HG02885 (cell line): ENCODE measurements around the gene CTNNA2.

Experiments
- ATAC-seq: cut with Tn5 transposase; IDR thresholded peaks from one replicate; pipeline ENCODE4 v1.9.1; 2021; ENCODE audit warnings: mild to moderate bottlenecking; ENCODE audit not compliant: unreplicated experiment, poor library complexity

CTNNA2 gene

DNA sequence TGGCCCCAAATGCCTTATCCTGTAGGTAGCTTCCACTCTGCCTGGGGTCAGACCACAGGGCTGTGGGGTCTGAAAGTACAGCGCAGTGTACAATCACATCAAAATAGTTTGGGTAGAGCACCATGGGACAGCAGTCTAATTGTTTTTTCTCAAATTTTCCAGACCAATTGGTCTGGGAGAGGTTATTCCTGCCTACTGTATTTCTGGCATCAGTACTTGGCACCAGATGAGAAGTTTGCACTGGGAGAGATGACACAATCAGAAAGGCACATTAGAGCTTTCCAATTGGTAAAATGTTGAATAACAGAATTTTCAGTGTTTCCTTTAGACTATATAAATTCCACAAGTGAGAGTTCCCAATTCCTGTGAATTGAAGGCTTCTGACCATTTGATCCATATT, 822.6 kb downstream of the CTNNA2 start:
- no peak for ATAC-seq

DNA sequence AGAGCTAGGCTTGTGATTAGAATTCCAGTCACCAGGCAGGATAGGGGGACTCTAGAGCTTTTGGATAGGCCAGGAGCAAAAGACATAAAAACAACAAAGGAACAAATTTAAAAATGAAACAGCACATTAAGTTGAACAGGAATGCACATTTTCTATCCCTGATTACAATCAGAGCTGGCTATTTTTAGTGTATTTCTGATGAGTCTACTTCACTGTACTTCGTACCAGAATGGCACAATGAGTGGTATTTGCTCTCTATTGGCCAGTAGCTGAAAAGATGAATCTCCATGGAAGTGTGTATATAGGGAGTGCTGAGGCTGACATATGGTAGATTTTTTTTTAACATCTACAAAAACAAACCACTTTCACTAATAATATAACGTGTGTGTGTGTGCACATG, 825.9 kb downstream of the CTNNA2 start:
- ATAC-seq = no peak

GRCh38 chr2:80340022-80340421, 827.2 kb downstream of the CTNNA2 start:
- ATAC-seq = no peak

DNA sequence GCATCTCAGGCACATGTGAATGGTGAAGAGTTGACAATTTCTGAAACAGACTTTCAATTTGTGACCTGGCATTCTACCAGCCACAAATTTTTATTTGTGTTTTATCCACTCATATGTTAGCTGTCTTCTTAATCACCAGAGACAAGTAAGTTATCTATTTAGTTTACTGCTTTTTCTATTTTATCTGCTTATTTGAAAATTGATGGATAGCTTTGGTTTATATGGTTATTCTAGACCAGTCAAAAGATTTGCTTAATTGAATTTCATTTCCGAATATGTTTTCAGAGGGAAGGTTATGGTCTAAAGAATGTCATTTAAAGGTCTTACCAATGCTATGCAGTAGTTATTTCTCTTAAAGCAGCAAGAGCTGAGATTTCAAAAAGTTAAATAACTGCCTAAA, 835.2 kb downstream of the CTNNA2 start:
- ATAC-seq = no peak

DNA sequence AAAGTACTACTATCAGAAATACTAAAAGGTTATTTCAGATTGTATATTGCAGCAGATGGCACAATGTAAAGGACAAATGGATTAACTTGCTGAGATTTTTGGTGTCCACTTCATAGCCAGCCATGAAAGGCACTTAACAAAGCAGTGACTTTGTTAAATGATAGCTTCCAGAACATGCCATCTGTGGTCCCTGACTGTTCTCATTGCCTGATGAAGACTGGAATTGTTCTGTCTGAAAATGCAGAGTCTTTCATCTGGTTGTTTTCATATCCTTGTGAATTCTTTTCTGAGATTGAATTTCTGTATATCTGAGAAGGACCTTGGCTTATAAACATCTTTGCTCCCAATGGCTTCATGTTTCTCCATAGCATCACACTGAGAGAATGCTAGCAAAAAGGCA, 836.1 kb downstream of the CTNNA2 start:
- ATAC-seq = no peak

- no peak for ATAC-seq
These were observed 838.4 kb downstream of the CTNNA2 start for GRCh38 chr2:80351231-80351630.

GRCh38 chr2:80354858-80355257, 842.0 kb downstream of the CTNNA2 start:
- no peak for ATAC-seq

DNA sequence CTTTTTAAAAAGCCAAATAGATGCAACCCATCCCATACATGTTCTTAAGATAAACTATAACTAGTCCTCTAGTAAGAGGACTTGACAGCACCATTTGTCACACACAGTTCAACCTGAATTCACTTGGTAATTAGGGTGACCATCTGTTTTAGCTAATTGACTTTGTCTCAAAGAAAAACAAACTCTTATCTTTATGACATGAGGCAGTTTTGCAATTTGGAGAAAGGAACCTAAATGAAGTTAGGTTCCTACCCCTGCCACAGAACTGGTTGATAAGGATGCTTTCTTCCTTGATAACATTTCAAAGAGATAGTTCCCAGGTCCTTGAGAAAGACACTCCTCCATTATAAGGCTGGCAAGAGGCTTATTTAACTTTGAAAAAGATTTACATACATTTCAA, 849.1 kb downstream of the CTNNA2 start:
- ATAC-seq = no peak

- ATAC-seq = no peak
These were observed 850.5 kb downstream of the CTNNA2 start for GRCh38 chr2:80363330-80363729.

GRCh38 chr2:80363791-80364349, 851.0 kb downstream of the CTNNA2 start:
- no peak for ATAC-seq

DNA sequence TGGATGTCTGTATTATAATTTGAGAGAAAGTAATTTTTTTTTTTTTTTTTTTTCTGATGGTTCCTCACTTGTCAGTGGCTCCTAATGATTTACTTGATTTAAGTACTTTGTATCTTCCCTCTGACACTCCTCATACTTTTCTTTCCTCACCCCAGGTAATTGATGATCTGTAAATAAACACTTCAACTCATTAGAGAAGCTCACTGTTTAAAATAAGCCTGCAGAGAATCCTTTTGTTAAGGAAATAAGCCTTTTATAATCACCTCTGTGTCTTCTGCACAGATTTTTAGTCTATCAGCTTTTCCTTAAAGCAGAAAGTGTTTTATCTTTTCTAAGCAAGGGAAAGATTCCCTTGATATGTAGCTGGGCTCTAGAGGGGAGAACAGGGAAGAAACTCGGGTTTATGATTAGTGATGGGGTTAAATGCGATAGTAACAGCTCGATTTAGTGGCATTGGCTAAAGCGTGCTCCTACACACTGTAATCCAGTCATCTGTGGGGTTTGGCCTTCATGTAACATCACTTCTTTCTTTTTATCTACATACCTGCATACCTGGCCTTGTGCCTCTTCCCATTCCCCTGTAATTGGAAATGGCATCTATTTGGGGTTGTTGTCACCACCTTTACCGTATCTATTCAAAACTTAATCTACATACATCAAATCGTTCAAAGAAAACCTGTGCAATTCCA, 851.8 kb downstream of the CTNNA2 start:
- no peak for ATAC-seq

DNA sequence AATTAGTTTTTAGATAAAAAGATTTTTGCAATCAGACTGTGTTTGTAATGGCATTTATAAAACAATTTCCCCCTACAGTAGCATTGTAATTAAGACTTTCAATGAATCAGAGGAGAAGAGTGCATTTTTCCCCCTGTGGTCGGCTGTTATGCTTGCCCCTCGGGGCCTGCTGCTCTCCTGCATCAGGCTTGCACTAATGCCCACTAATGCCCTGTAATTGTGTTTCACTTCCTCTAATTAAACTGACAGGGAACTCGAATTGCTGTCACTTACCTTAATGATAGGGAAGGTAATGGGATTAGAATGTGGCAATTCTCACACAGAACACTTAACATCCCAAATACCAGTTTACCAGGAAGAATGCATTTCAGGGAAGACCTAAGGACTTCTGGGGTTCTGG, 852.9 kb downstream of the CTNNA2 start:
- ATAC-seq = no peak

GRCh38 chr2:80370375-80371009, 857.6 kb downstream of the CTNNA2 start:
- ATAC-seq = no peak

- ATAC-seq = no peak
These were observed 861.3 kb downstream of the CTNNA2 start for GRCh38 chr2:80374105-80374504.

- ATAC-seq = no peak
These were observed 864.2 kb downstream of the CTNNA2 start for GRCh38 chr2:80377071-80377470.

- no peak for ATAC-seq
These were observed 867.9 kb downstream of the CTNNA2 start for GRCh38 chr2:80380736-80381135.

DNA sequence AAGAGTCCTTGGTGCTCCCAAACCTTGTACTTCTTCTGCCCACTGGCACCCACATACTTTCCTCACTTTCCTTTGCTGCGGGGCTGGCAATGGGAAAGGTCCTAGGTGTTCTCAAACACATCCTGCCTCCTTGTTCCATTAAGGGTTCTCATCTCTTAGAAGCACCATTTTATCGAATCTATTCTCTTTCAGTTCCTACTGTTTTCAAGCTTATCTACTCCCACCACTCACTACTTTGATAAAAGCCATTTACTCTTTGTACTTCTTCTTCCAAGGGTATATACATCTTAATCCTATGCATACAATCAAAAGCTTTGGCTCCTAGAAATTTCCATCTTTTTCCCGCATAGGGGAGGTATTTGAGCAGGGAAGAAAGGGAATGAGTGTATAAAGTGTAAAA, 868.8 kb downstream of the CTNNA2 start:
- no peak for ATAC-seq

GRCh38 chr2:80392441-80392840, 879.6 kb downstream of the CTNNA2 start:
- ATAC-seq = no peak

GRCh38 chr2:80393991-80394390, 881.1 kb downstream of the CTNNA2 start:
- no peak for ATAC-seq

DNA sequence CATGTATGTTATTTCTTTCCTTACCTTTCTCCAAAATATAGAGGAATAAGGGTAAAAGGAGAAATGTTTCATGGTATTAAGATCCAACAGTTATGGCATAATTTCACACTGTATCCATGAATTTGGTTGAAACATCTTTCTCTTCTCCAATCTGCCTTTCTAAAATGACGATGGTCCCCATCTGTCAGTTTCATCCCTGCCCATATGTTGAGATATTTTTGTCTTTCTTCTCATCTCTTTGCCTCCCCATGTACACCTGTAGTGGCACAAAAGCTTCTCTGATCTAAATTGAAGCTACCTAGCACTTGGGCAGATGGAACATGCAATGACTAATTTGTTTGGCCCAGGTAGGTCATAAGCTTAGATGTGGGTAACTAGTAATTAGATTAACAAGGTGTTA, 882.4 kb downstream of the CTNNA2 start:
- ATAC-seq = no peak

DNA sequence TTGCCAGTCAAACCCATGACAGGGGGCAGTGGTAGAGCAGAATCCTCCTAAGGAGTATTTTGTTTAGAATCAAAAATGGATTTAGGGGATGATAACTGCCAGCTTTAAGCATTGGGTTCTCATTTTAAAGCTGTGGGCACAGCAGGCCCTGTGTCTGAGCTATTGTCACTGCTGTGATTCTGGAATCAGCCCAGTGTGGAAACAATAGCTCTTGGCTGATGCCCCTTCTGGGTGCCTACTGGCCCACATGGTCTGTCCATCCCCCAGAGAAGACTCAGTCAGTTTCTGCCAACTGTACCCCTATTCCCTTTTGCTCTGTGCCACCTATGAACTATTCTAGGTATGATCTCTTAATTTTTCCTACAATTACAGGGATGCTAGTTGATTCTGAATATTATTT, 883.4 kb downstream of the CTNNA2 start:
- ATAC-seq = no peak

- ATAC-seq = no peak
These were observed 890.2 kb downstream of the CTNNA2 start for GRCh38 chr2:80403081-80403480.
